Adrenal gland (tissue), 12 donors: Measurements from ENCODE around the gene KLF6. TPM values are rescaled to one million over a fixed set of nuclear protein-coding genes. Genes with fewer than 3 reads are reported as not detected.
A peak's percentile ranks its signal among the peaks of the same experiment; 100 is the strongest.

ENCODE experiments used
- DNase-seq, 7 donors: peaks; one replicate each; pipeline ENCODE4 v3.0.0-alpha.2; 2019 to 2020
- H3K27ac ChIP-seq, 5 donors: fragments of 200-600 bp; sonication (generic) in 4 of 5; 1 replicate in 3 of 5; 2 replicates in 2 of 5; pipeline versions ENCODE4 v1.5.1 to v1.8.0; 2016 to 2020; ENCODE audit warnings: mild to moderate bottlenecking in 1 of 5
- H3K27me3 ChIP-seq: fragments of 200-600 bp; 2 replicates; pipeline ENCODE4 v1.8.0; 2021
- H3K36me3 ChIP-seq, 2 donors: fragments of 200-600 bp; replicated peaks in 1 of 2; 1 replicate in 1 of 2; 2 replicates in 1 of 2; pipeline versions ENCODE4 v1.5.1 to v1.8.0; 2018 to 2022
- H3K4me1 ChIP-seq, 2 donors: fragments of 200-600 bp; replicated peaks in 1 of 2; 1 replicate in 1 of 2; 2 replicates in 1 of 2; pipeline versions ENCODE4 v1.5.1 to v1.8.0; 2018 to 2021
- H3K4me3 ChIP-seq, 4 donors: fragments of 200-600 bp; sonication (generic) in 3 of 4; one replicate each; pipeline ENCODE4 v1.5.1; 2016 to 2018
- H3K9me3 ChIP-seq, 3 donors: fragments of 200-600 bp; sonication (generic) in 1 of 3; replicated peaks in 1 of 3; 1 replicate in 2 of 3; 2 replicates in 1 of 3; pipeline versions ENCODE4 v1.5.1 to v1.8.0; 2016 to 2021
- CTCF ChIP-seq, 6 experiments: fragments of 450-650 bp in 4 of 6; fragments of 200-600 bp in 2 of 6; sonication (generic) in 1 of 6; IDR thresholded peaks; 1 replicate in 5 of 6; 2 replicates in 1 of 6; pipeline versions ENCODE4 v1.5.1 to v1.8.0; 2016 to 2021; ENCODE audit warnings: antibody characterized with exemption in 6 of 6, mild to moderate bottlenecking in 2 of 6, moderate library complexity in 1 of 6
- POLR2A ChIP-seq, 2 donors: fragments of 450-650 bp; IDR thresholded peaks; one replicate each; pipeline ENCODE4 v1.6.1; 2017; ENCODE audit warnings: antibody characterized with exemption in 2 of 2, mild to moderate bottlenecking in 2 of 2, moderate library complexity in 1 of 2
- WGBS, 4 donors: extraction: QIAGEN DNeasy Blood & Tissue Kit in 2 of 4; methylation state at CpG; one replicate each; pipeline versions ENCODE4 v1.1.5 to v1.1.7; 2013 to 2017; 5-methylcytosine and 5-hydroxymethylcytosine counted together
- intact Hi-C, 2 donors: fragments of 100-400 bp; cut with DNase I; formaldehyde crosslinking; loops; one replicate each; pipeline versions ENCODE4 v1.14.1 to v1.15.0; 2022 to 2023
- polyA plus RNA-seq, 3 donors: library from polyadenylated mRNA; stranded (reverse); fragments of 200-250 nt in 2 of 3; fragments of 350-450 nt in 1 of 3; fragmentation: Illumina TruSeq in 1 of 3; extraction: RNeasy Lipid Tissue Mini Kit (QIAGEN cat#74804) in 1 of 3; gene quantifications; one replicate each; pipeline ENCODE4 v1.2.3, GENCODE V29; 2013 to 2014
- total RNA-seq, 9 donors: library from RNA; depleted of rRNA in 4 of 9; stranded (reverse); fragments of >200 nt in 4 of 9; fragments of 120-200 nt in 1 of 9; fragmentation: NEBNext Ultra II Directional in 1 of 9; extraction: Animal tissue kit (Norgen Biotek cat#: 25700) in 1 of 9; gene quantifications; one replicate each; pipeline versions ENCODE4 v1.1.0 to v1.2.4, GENCODE V29; 2013 to 2023
- donor health status: healthy with polysubstance abuse.
- donor health status: Bipolar disorder and iron deficiency.
- donor health status: DM: yes; HTN: yes; CAD: no.
- donor health status: DM: no; HTN: no; CAD: no.
- donor health status: DM: no; HTN: no; CAD: no.
- donor health status: DM: yes; HTN: yes; CAD: no.

KLF6 gene
- total and polyA plus RNA-seq, 12 donors: 14.4 to 70.2 (median 26.8) TPM

- peaks cover 0 to 8% of the 10 kb centered on the region in 2 donors for H3K4me1 ChIP-seq
- peak overlapping the region in 2 of 5 donors; percentile 32 to 80 for H3K27ac ChIP-seq
- no peak for DNase-seq
- no peaks in the 10 kb centered on the region for H3K27me3 ChIP-seq
- intact Hi-C loops: no loop called here
- no peaks in the 10 kb centered on the region for H3K36me3 ChIP-seq
- TF ChIP-seq POLR2A (IDR thresholded peaks at IDR 0.05): no peak
- no peak for TF ChIP-seq CTCF (IDR thresholded peaks at IDR 0.05)
- WGBS, 4 donors: 69 to 76% (median 71%) methylated on average over 11 of the region's 11 CpGs
- H3K9me3 ChIP-seq: no peaks in the 10 kb centered on the region
- H3K4me3 ChIP-seq: no peak overlapping the region
Observed at GRCh38 chr10:3803295-3803926, 18.4 kb upstream of the KLF6 start.

GRCh38 chr10:3802526-3803265, 17.7 kb upstream of the KLF6 start:
- 83 to 93% (median 91%) methylated on average over 8 of the region's 8 CpGs for WGBS, 4 donors
- Histone ChIP-seq H3K9me3 (no peaks in the 10 kb centered on the region), H3K27me3 (no peaks in the 10 kb centered on the region), H3K4me3 (no peak overlapping the region), H3K36me3 (no peaks in the 10 kb centered on the region), H3K4me1 (peaks cover 0 to 8% of the 10 kb centered on the region in 2 donors), H3K27ac (no peak overlapping the region)
- DNase-seq: no peak
- TF ChIP-seq CTCF (IDR thresholded peaks at IDR 0.05) (no peak), POLR2A (IDR thresholded peaks at IDR 0.05) (no peak)
- intact Hi-C loops: no loop called here

- intact Hi-C loops: no loop called here
- Histone ChIP-seq H3K4me3 (no peak overlapping the region), H3K27me3 (no peaks in the 10 kb centered on the region), H3K9me3 (no peaks in the 10 kb centered on the region), H3K4me1 (peaks cover 0 to 8% of the 10 kb centered on the region in 2 donors), H3K36me3 (no peaks in the 10 kb centered on the region), H3K27ac (no peak overlapping the region)
- WGBS, 4 donors: 83 to 93% (median 91%) methylated on average over 11 of the region's 11 CpGs
- TF ChIP-seq POLR2A (IDR thresholded peaks at IDR 0.05) (no peak), CTCF (IDR thresholded peaks at IDR 0.05) (no peak)
- no peak for DNase-seq
Observed at GRCh38 chr10:3801558-3802192, 16.7 kb upstream of the KLF6 start.

GRCh38 chr10:3800586-3800985, 15.6 kb upstream of the KLF6 start:
- no peak for DNase-seq
- H3K27me3 ChIP-seq: no peaks in the 10 kb centered on the region
- intact Hi-C loops: no loop called here

More at GRCh38 chr10:3800586-3800985, 15.6 kb upstream of the KLF6 start:
- H3K36me3 ChIP-seq: no peaks in the 10 kb centered on the region
- H3K4me1 ChIP-seq: peaks cover 0 to 5% of the 10 kb centered on the region in 2 donors
- H3K4me3 ChIP-seq: no peak overlapping the region
- WGBS, 4 donors: 90 to 92% (median 90%) methylated on average over 5 of the region's 5 CpGs
- no peaks in the 10 kb centered on the region for H3K9me3 ChIP-seq
- H3K27ac ChIP-seq: no peak overlapping the region
- TF ChIP-seq CTCF (IDR thresholded peaks at IDR 0.05) (no peak), POLR2A (IDR thresholded peaks at IDR 0.05) (no peak)
